Measurements from ENCODE around the gene HEPACAM.

HEPACAM gene

DNA sequence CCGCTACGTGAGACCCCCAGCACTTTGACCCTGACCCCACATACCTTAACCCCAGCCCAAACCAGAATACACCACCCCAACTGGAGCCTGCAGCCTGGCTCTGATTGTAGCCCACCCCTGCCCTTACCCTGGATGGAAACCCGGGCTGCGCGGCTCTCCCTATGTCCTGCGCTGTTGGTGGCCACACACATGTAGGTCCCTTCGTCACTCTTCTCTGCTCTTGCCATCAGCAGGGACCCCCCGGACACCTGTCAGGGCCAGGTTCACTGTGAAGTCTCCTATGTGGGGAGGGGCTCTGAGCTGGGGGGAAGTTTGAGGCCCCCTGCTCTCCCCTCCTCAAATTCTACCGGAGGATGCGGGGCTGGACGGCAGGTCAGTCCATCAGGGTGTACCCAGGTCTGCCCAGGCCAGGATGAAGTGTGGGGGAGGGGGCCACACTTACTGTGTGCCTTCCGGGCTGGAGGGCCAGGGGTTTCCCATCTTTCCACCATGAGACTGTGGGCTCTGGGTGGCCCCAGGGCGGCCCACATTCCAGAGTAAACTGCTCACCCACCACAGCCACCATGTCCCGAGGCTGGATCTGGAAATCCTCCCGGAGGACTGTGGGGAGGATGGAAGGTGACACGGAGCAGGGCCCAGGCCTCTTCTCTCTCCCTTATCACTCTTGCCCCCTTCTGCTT lies 39.6 kb downstream of the HEPACAM start:
- FAIRE-seq (no peak), DNase-seq (ENCODE audit: insufficient read length, low spot score) (no peak)
- TF ChIP-seq PAX5 (IDR thresholded peaks at IDR 0.05; ENCODE audit: insufficient read depth, low read length, severe bottlenecking) (no peak), POU2F2 (IDR thresholded peaks at IDR 0.05; ENCODE audit: low read depth, low read length) (no peak), TAF1 (IDR thresholded peaks at IDR 0.05; ENCODE audit: low read depth, low read length) (no peak), POLR2AphosphoS5 (IDR thresholded peaks at IDR 0.05; ENCODE audit: low read depth, low read length) (no peak), SPI1 (IDR thresholded peaks at IDR 0.05; ENCODE audit: low read depth, low read length) (no peak), POLR2A (IDR thresholded peaks at IDR 0.05; ENCODE audit: low read depth, low read length) (no peak)

DNA sequence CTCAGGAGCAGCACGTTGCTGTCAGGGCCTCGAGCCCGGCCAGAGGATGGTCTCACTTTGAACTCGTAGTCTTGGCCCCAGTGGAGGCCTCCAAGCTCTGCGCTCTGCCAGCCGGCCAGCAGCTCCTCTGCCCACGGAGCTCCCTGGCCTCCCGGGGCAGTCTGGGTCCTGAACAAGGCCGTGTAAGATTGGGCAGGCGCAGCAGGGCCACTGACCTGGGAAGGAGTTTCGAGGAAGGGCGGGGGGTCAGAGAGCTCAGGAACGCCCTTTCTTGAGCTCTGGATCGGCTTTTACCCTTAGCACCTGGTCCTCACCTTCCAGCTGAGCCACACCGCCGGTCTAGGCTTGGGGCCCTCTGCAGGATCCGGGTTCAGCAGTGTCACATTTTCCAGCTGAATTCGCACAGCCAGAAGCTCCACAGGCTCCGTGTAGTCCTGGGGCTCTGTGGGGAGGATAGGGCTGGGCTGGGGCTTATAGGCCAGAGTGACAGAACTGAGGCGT lies 40.3 kb downstream of the HEPACAM start:
- FAIRE-seq (no peak), DNase-seq (ENCODE audit: insufficient read length, low spot score) (no peak)
- TF ChIP-seq POLR2A (IDR thresholded peaks at IDR 0.05; ENCODE audit: low read depth, low read length) = no peak
- no peak for TF ChIP-seq POLR2AphosphoS5 (IDR thresholded peaks at IDR 0.05; ENCODE audit: low read depth, low read length)
- no peak for TF ChIP-seq SPI1 (IDR thresholded peaks at IDR 0.05; ENCODE audit: low read depth, low read length)
- no peak for TF ChIP-seq POU2F2 (IDR thresholded peaks at IDR 0.05; ENCODE audit: low read depth, low read length)
- no peak for TF ChIP-seq TAF1 (IDR thresholded peaks at IDR 0.05; ENCODE audit: low read depth, low read length)
- no peak for TF ChIP-seq PAX5 (IDR thresholded peaks at IDR 0.05; ENCODE audit: insufficient read depth, low read length, severe bottlenecking)

DNA sequence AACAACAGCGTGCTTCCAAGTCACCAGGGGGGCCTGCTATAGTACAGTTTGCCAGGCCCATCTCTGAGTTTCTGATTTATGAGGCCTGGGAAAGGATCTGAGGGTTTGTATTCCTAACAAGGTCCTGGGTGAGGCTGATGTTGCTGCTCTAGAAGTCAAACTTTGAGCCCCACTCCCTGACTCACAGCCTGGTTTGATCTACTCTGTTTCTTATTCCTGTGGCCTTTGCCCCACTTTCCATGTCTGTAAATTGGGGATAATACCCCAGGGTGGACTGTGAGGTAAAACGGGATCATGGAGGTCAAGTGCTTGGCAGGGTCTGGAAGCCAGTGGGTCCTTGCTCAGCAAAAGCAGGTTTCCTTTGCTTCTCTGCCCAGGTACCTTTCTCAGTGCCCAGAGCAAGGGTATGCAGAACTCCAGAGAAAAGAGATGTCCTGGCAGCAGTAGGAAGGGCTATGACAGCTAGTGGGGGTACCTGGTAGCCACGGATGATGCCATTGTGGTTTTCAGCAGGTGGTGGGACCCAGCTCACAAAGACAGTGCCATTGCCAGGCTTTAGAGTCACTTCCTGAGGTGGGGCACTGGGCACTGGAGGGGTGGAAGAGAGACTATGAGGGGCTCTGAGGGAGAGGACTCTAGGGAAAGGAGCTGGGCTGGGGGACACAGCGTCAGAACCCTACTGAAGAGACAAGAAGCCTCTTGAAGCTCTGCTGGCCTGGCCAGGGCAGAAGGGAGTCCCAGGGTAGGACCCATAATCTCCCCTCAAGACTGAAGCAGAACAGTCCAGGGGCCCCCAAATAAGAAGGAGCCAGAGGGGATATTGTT lies 41.0 kb downstream of the HEPACAM start:
- DNase-seq (ENCODE audit: insufficient read length, low spot score) (no peak), FAIRE-seq (no peak)
- TF ChIP-seq POLR2A (IDR thresholded peaks at IDR 0.05; ENCODE audit: low read depth, low read length) (no peak), PAX5 (IDR thresholded peaks at IDR 0.05; ENCODE audit: insufficient read depth, low read length, severe bottlenecking) (no peak), POLR2AphosphoS5 (IDR thresholded peaks at IDR 0.05; ENCODE audit: low read depth, low read length) (no peak), SPI1 (IDR thresholded peaks at IDR 0.05; ENCODE audit: low read depth, low read length) (no peak), TAF1 (IDR thresholded peaks at IDR 0.05; ENCODE audit: low read depth, low read length) (no peak), POU2F2 (IDR thresholded peaks at IDR 0.05; ENCODE audit: low read depth, low read length) (no peak)

DNA sequence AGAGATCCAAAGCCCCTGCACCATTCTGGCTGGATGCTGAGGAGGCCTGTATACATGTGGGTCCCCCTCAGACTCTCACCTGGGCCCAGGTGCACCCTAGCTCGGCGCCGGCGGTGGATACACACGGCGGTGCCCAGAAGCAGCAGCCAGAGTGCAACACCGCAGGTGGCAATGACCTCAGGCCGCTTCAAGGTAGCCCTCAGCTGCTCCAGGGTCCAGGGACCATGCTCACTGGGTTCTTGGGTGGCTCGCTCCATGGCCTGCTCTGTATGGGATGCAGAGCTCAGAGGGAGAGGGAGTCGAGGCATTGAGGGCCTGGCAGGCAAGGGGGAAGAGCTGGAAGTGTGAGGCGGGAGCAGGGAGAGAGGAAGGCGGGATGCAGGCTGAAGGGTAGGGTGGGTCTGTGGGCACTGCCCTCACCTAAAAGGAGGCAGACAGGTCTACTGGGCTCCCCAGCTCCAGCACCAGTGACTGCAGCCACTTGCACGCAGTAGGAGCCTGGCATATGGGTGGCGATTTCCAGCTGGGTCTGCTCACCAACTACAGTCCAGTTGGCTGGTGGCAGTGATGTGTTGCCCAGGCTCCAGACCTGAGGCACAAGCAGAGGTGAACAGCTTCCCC lies 42.0 kb downstream of the HEPACAM start:
- FAIRE-seq = no peak

DNA sequence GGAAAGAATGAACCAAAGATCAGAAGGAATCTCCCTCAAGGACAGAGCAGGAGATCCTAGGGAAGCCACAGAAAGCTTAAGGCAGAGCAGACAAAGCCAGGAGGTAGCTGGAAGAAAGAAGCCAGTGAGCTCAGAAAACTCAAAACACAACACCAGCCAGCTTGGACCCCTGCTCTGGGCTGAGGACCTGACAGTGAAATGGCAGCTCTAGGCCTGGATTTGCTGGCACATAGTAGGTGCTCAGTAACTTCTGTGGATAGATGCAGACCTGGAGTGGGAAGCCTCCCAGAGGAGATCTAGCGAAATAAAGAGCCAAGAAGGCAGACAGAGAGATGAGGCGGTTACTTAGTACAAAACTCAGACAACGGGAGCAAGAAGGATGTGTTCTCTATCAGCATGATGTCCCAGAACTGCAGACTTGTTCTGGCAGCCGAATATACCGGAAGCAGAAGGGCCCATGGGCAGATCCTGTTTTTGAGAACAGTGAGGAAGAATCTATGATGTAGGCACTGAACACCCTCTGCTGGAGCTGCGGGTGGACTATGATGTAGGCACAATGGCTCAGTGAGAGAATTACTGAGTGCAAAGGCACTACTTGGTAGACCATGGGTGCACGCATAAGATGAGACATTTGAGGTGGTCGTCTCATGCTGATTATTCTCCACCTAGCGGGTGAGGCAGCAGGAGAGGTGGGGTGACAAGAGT lies 42.9 kb downstream of the HEPACAM start:
- FAIRE-seq = no peak
- TF ChIP-seq SPI1 (IDR thresholded peaks at IDR 0.05; ENCODE audit: low read depth, low read length) (no peak), POLR2AphosphoS5 (IDR thresholded peaks at IDR 0.05; ENCODE audit: low read depth, low read length) (no peak), PAX5 (IDR thresholded peaks at IDR 0.05; ENCODE audit: insufficient read depth, low read length, severe bottlenecking) (no peak), POLR2A (IDR thresholded peaks at IDR 0.05; ENCODE audit: low read depth, low read length) (no peak), TAF1 (IDR thresholded peaks at IDR 0.05; ENCODE audit: low read depth, low read length) (no peak), POU2F2 (IDR thresholded peaks at IDR 0.05; ENCODE audit: low read depth, low read length) (no peak)
- DNase-seq (ENCODE audit: insufficient read length, low spot score) = peak; percentile 2

More for the DNA sequence above, 42.0 kb downstream of the HEPACAM start:
- no peak for DNase-seq (ENCODE audit: insufficient read length, low spot score)
- TF ChIP-seq PAX5 (IDR thresholded peaks at IDR 0.05; ENCODE audit: insufficient read depth, low read length, severe bottlenecking) (no peak), TAF1 (IDR thresholded peaks at IDR 0.05; ENCODE audit: low read depth, low read length) (no peak), POU2F2 (IDR thresholded peaks at IDR 0.05; ENCODE audit: low read depth, low read length) (no peak), POLR2A (IDR thresholded peaks at IDR 0.05; ENCODE audit: low read depth, low read length) (no peak)

DNA sequence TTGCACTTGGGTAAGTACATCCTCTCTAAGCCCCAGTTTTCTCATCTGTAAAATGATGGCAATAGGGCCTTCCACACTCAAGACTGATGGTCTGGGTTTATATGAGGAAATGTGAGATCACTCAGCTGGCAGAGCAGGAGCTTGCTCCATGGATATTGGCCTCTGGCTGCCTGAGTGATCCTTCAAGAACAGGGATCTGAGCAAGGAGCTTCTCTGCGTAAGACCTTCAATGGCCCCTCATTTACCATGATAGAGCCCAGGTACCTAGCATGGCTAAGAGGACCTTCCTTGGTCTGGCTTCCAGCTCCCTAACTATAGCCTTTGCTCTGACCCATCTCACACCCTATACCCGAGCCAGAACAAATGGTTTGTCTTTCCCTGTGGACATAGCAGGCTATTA lies 43.7 kb downstream of the HEPACAM start:
- DNase-seq (ENCODE audit: insufficient read length, low spot score) (no peak), FAIRE-seq (no peak)
- TF ChIP-seq POLR2AphosphoS5 (IDR thresholded peaks at IDR 0.05; ENCODE audit: low read depth, low read length) = no peak

DNA sequence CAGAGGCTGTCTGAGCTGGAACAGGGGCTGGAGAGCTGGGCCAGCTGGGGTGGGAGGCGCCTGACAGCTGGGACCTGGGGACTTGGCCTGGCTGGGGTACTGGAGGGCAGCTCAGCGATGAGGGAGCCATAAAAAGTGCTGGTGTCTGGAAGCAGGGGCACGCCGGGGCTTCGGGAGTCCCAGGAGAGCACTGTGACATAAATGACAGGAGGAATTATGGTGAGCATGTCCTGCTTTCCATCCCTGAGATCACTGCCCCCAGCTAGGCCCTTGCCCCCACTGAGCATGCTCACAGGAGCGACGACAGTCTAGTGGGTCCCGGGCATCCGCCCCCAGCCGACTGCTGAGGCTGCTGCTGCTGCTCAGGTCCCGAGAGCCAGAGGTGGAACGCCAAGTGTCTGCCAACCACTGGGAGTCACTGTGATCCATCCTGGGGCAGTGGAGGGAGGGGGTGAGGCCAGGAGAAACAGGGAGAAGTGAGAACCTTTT lies 44.4 kb downstream of the HEPACAM start:
- no peak for FAIRE-seq
- DNase-seq (ENCODE audit: insufficient read length, low spot score) = no peak
- TF ChIP-seq PAX5 (IDR thresholded peaks at IDR 0.05; ENCODE audit: insufficient read depth, low read length, severe bottlenecking) = no peak
- no peak for TF ChIP-seq SPI1 (IDR thresholded peaks at IDR 0.05; ENCODE audit: low read depth, low read length)
- no peak for TF ChIP-seq POLR2AphosphoS5 (IDR thresholded peaks at IDR 0.05; ENCODE audit: low read depth, low read length)
- TF ChIP-seq TAF1 (IDR thresholded peaks at IDR 0.05; ENCODE audit: low read depth, low read length) = no peak
- no peak for TF ChIP-seq POU2F2 (IDR thresholded peaks at IDR 0.05; ENCODE audit: low read depth, low read length)
- TF ChIP-seq POLR2A (IDR thresholded peaks at IDR 0.05; ENCODE audit: low read depth, low read length) = no peak

DNA sequence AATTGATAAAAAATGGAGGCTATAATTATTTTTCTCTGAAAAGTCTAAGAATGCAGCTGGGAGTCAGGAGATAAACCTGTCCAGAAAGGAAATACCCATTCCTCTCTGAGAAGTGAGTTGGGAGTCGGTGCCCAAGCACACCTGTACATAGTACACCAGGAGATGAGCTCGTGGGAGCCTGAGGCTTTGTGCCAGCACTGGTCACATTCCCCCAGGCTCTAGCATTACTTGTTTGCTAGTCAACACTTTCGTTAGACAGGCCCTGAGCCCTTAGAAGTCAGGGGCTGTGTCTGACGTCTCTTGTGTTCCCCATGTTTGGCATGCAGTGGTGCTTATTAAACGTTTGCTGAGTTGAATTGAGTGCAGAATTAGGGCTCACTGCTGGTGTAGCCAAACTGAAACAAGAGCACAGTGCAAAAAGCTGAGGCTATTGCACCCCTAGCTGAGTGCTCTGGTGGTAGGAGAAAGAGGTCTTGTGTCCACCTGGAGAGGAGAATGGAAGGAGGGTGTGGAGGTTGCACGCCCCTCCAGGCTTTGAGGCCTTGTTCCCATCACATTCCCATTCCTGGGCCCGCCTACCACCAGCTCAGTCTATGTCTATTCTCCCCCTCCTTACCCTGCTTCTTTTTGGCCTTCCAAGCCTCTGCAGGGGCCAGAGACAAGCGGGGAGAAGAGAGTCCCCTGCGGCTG lies 45.0 kb downstream of the HEPACAM start:
- TF ChIP-seq TAF1 (IDR thresholded peaks at IDR 0.05; ENCODE audit: low read depth, low read length) (no peak), SPI1 (IDR thresholded peaks at IDR 0.05; ENCODE audit: low read depth, low read length) (no peak), POLR2A (IDR thresholded peaks at IDR 0.05; ENCODE audit: low read depth, low read length) (no peak), POLR2AphosphoS5 (IDR thresholded peaks at IDR 0.05; ENCODE audit: low read depth, low read length) (no peak), POU2F2 (IDR thresholded peaks at IDR 0.05; ENCODE audit: low read depth, low read length) (no peak), PAX5 (IDR thresholded peaks at IDR 0.05; ENCODE audit: insufficient read depth, low read length, severe bottlenecking) (no peak)
- no peak for DNase-seq (ENCODE audit: insufficient read length, low spot score)
- FAIRE-seq = no peak

Data from GM12891 (cell line).